Osteoblast (primary cell): ENCODE results near the gene NXN. TPM values are rescaled to one million over a fixed set of nuclear protein-coding genes. Genes with fewer than 3 reads are reported as not detected.
A peak's percentile ranks its signal among the peaks of the same experiment; 100 is the strongest.

Source experiments
- DNase-seq: peaks from one replicate; pipeline ENCODE4 v3.0.0; 2011; ENCODE audit warnings: low spot score, mixed read lengths; ENCODE audit not compliant: insufficient read length; ENCODE audit errors: missing footprints
- H2AFZ ChIP-seq: 2 replicates; pipeline ENCODE4 v1.6.0; 2011; ENCODE audit warnings: mild to moderate bottlenecking, low read length
- H3K27ac ChIP-seq: 2 replicates; pipeline ENCODE4 v1.5.1; 2011; ENCODE audit warnings: mild to moderate bottlenecking, low read depth, low read length, moderate library complexity
- H3K27me3 ChIP-seq: 2 replicates; pipeline ENCODE4 v1.6.0; 2012; ENCODE audit warnings: mild to moderate bottlenecking, control low read depth, inconsistent platforms, low read length, moderate library complexity; ENCODE audit not compliant: insufficient read depth
- H3K36me3 ChIP-seq: 2 replicates; pipeline ENCODE4 v1.5.1; 2011; ENCODE audit warnings: mild to moderate bottlenecking, low read length, control low read depth, moderate library complexity; ENCODE audit not compliant: insufficient read depth
- H3K4me1 ChIP-seq: 2 replicates; pipeline ENCODE4 v1.5.1; 2011; ENCODE audit warnings: mild to moderate bottlenecking, low read length, control low read depth, moderate library complexity; ENCODE audit not compliant: insufficient read depth
- H3K4me2 ChIP-seq: 2 replicates; pipeline ENCODE4 v1.6.0; 2011; ENCODE audit warnings: mild to moderate bottlenecking, low read length; ENCODE audit not compliant: insufficient read depth
- H3K4me3 ChIP-seq: fragments of 200-600 bp; sonication (generic); 3 replicates; pipeline ENCODE4 v1.5.1; 2012; ENCODE audit warnings: mild to moderate bottlenecking, low read length, inconsistent platforms; ENCODE audit not compliant: insufficient read depth
- H3K79me2 ChIP-seq: 2 replicates; pipeline ENCODE4 v1.6.0; 2012; ENCODE audit warnings: mild to moderate bottlenecking, low read length, control low read depth, inconsistent platforms; ENCODE audit not compliant: insufficient read depth
- H3K9me3 ChIP-seq: 2 replicates; pipeline ENCODE4 v1.5.1; 2011; ENCODE audit warnings: low read depth, low read length, control low read depth
- H4K20me1 ChIP-seq: 2 replicates; pipeline ENCODE4 v1.6.0; 2012; ENCODE audit warnings: mild to moderate bottlenecking, low read length, control low read depth; ENCODE audit not compliant: insufficient read depth
- total RNA-seq: library from RNA; depleted of rRNA; stranded (reverse); fragments of >200 nt; gene quantifications from 2 replicates; pipeline ENCODE4 v1.2.3, GENCODE V29; 2012
- TF ChIP-seq, protein P1 (sequence below): IDR thresholded peaks from 2 replicates; pipeline ENCODE4 v1.5.1; 2011; ENCODE audit warnings: mild to moderate bottlenecking, low read depth, low read length, moderate library complexity; ENCODE audit errors: extremely low read depth

NXN gene
- total RNA-seq, 1 donor: 68.8 TPM

DNA sequence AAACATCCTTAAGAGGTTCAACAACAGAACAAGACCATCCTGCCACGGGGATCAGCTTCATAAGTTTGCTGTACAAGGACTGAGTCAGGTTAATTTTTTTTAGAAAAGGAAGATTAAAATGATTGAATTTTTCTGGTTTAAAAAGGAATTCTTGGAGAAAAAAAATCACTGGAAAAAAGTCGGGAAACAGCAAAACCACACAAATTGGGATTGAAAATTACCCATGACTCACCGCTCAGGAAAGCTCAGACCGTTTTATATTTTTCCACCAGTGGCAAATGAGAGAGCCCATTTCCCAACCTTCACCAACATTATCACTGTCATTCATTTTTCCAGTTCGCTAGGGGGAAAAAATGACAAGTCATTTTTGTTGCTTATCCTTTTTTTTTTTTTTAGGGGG lies 150.8 kb downstream of the NXN start:
- Histone ChIP-seq H3K4me2 (no peak overlapping the region), H3K9me3 (no peaks in the 10 kb centered on the region), H4K20me1 (peaks cover 2% of the 10 kb centered on the region), H3K36me3 (peaks cover 3% of the 10 kb centered on the region), H3K27me3 (no peaks in the 10 kb centered on the region), H3K79me2 (peaks cover 3% of the 10 kb centered on the region), H3K4me1 (no peaks in the 10 kb centered on the region), H3K4me3 (no peak overlapping the region), H3K27ac (peak overlapping the region; percentile 45), H2AFZ (no peak overlapping the region)
- TF ChIP-seq, protein P1, sequence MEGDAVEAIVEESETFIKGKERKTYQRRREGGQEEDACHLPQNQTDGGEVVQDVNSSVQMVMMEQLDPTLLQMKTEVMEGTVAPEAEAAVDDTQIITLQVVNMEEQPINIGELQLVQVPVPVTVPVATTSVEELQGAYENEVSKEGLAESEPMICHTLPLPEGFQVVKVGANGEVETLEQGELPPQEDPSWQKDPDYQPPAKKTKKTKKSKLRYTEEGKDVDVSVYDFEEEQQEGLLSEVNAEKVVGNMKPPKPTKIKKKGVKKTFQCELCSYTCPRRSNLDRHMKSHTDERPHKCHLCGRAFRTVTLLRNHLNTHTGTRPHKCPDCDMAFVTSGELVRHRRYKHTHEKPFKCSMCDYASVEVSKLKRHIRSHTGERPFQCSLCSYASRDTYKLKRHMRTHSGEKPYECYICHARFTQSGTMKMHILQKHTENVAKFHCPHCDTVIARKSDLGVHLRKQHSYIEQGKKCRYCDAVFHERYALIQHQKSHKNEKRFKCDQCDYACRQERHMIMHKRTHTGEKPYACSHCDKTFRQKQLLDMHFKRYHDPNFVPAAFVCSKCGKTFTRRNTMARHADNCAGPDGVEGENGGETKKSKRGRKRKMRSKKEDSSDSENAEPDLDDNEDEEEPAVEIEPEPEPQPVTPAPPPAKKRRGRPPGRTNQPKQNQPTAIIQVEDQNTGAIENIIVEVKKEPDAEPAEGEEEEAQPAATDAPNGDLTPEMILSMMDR: no peak
- DNase-seq: peak; percentile 92

DNA sequence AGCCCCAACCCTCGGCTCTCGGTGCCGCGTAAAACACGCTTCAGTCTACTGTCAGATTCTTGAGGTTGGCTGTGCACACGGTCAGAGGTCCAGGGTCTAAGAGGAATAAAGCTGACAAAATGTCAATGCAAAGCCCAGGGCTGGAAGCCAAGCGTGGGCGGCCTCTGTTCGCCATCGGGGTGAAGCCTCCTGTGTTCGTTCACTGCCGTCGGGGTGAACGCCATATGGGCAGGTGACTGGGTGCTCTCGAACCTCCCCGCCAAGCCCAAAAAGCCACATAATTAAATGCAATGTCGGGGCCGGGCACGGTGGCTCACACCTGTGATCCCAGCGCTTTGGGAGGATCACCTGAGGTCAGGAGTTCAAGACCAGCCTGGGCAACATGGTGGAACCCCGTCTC lies 152.8 kb downstream of the NXN start:
- Histone ChIP-seq H3K9me3 (no peaks in the 10 kb centered on the region), H3K27ac (no peak overlapping the region), H3K79me2 (peaks cover 3% of the 10 kb centered on the region), H3K36me3 (peaks cover 4% of the 10 kb centered on the region), H3K4me3 (no peak overlapping the region), H3K4me1 (no peaks in the 10 kb centered on the region), H4K20me1 (peaks cover 7% of the 10 kb centered on the region), H3K27me3 (no peaks in the 10 kb centered on the region), H2AFZ (no peak overlapping the region), H3K4me2 (no peak overlapping the region)
- TF ChIP-seq, protein P1: no peak
- peak; percentile 72 for DNase-seq

DNA sequence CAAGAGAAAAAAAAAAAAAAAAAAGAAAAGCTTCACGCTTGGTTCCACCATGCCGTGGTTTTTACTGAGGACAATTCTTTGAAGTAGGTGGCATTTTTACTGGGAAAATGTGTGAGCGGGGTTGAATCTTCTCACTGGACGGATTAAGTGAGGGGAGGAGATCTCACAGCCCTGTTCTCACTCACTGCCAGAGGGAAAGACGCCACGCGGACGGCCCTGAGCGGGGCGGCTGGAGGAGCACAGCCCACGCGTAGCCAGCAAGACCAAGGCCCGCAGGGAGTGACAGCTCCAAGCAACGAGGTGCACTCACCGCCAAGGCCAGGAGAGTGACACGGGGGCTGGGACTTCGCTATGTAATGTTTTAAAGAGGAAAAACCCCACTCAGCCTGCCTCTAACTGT lies 154.4 kb downstream of the NXN start:
- H2AFZ ChIP-seq: no peak overlapping the region
- peaks cover 3% of the 10 kb centered on the region for H3K79me2 ChIP-seq
- TF ChIP-seq, protein P1: no peak
- peak; percentile 62 for DNase-seq
- no peaks in the 10 kb centered on the region for H3K9me3 ChIP-seq
- H4K20me1 ChIP-seq: peaks cover 7% of the 10 kb centered on the region
- no peak overlapping the region for H3K4me3 ChIP-seq
- H3K36me3 ChIP-seq: peaks cover 6% of the 10 kb centered on the region
- H3K4me2 ChIP-seq: no peak overlapping the region
- H3K27ac ChIP-seq: no peak overlapping the region
- H3K4me1 ChIP-seq: no peaks in the 10 kb centered on the region
- H3K27me3 ChIP-seq: no peaks in the 10 kb centered on the region

GRCh38 chr17:824378-824777 lies 155.2 kb downstream of the NXN start:
- TF ChIP-seq, protein P1: no peak
- no peaks in the 10 kb centered on the region for H3K27me3 ChIP-seq
- H2AFZ ChIP-seq: no peak overlapping the region
- H3K79me2 ChIP-seq: no peaks in the 10 kb centered on the region
- peaks cover 6% of the 10 kb centered on the region for H3K36me3 ChIP-seq
- no peaks in the 10 kb centered on the region for H3K9me3 ChIP-seq
- no peak overlapping the region for H3K4me3 ChIP-seq
- DNase-seq: peak; percentile 38
- no peak overlapping the region for H3K4me2 ChIP-seq
- no peaks in the 10 kb centered on the region for H3K4me1 ChIP-seq
- peaks cover 7% of the 10 kb centered on the region for H4K20me1 ChIP-seq
- no peak overlapping the region for H3K27ac ChIP-seq
